A549 (cell line): ENCODE measurements around the gene RAB2B.

Experiments
- EHMT2 ChIP-seq: fragments of 200-600 bp; sonication (generic); IDR thresholded peaks from 2 replicates; pipeline ENCODE4 v1.6.1; 2016; ENCODE audit warnings: antibody characterized with exemption, low read depth, mild to moderate bottlenecking, moderate library complexity
- HDAC2 ChIP-seq: fragments of 200-600 bp; sonication (generic); IDR thresholded peaks from 2 replicates; pipeline ENCODE4 v1.6.1; 2016
- NR3C1 ChIP-seq: fragments of >200 bp; sonication (Bioruptor Twin); formaldehyde crosslinking; IDR thresholded peaks from 3 replicates; pipeline ENCODE4 v1.6.1; 2017
- PBX3 ChIP-seq: IDR thresholded peaks from 2 replicates; pipeline ENCODE4 v1.6.1; 2012
- POLR2A ChIP-seq: IDR thresholded peaks from 2 replicates; pipeline ENCODE4 v1.6.1; 2012; ENCODE audit warnings: mild to moderate bottlenecking, low read length
- TF ChIP-seq, protein P1 (sequence below): fragments of >200 bp; sonication (Bioruptor Twin); formaldehyde crosslinking; IDR thresholded peaks from 3 replicates; pipeline ENCODE4 v1.5.1; 2016
- TF ChIP-seq, protein P2 (sequence below): IDR thresholded peaks from 2 replicates; pipeline ENCODE4 v1.6.1; 2012

DNA sequence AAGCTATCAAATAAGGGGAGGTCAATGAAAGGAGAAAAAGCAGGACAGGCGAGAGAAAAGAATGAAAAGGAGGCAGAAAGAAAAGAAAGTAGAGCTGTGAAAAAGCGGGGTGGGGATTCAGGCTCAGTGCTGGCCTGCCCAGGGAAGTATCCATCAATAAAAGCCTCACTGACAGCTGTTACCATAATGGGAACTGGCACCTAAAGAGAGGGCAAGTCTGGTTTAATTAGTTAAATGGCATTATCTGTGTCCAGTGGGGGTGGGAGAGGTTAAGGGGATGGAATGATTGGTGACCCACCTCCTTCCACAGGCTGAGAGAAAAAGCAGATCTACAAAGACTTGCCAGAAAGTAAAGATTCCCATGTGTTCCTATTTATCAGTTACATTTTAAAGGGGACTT, 42.0 kb upstream of the RAB2B start:
- TF ChIP-seq POLR2A (no peak), NR3C1 (no peak), EHMT2 (no peak), HDAC2 (no peak), PBX3 (no peak)
- TF ChIP-seq, protein P1, sequence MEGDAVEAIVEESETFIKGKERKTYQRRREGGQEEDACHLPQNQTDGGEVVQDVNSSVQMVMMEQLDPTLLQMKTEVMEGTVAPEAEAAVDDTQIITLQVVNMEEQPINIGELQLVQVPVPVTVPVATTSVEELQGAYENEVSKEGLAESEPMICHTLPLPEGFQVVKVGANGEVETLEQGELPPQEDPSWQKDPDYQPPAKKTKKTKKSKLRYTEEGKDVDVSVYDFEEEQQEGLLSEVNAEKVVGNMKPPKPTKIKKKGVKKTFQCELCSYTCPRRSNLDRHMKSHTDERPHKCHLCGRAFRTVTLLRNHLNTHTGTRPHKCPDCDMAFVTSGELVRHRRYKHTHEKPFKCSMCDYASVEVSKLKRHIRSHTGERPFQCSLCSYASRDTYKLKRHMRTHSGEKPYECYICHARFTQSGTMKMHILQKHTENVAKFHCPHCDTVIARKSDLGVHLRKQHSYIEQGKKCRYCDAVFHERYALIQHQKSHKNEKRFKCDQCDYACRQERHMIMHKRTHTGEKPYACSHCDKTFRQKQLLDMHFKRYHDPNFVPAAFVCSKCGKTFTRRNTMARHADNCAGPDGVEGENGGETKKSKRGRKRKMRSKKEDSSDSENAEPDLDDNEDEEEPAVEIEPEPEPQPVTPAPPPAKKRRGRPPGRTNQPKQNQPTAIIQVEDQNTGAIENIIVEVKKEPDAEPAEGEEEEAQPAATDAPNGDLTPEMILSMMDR = no peak
- TF ChIP-seq, protein P2, sequence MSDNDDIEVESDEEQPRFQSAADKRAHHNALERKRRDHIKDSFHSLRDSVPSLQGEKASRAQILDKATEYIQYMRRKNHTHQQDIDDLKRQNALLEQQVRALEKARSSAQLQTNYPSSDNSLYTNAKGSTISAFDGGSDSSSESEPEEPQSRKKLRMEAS = no peak
